GM18508 (cell line): ENCODE data around the gene NOTUM.
"Not testable (repeated sequence)": the region's sequence is repeated elsewhere in the genome, so short reads cannot be mapped to it uniquely, and the experiment has no call there.

Experiments
- ATAC-seq: cut with Tn5 transposase; IDR thresholded peaks from one replicate; pipeline ENCODE4 v1.9.1; 2021; ENCODE audit warnings: moderate number of reproducible peaks; ENCODE audit not compliant: insufficient read depth, unreplicated experiment

NOTUM gene

DNA sequence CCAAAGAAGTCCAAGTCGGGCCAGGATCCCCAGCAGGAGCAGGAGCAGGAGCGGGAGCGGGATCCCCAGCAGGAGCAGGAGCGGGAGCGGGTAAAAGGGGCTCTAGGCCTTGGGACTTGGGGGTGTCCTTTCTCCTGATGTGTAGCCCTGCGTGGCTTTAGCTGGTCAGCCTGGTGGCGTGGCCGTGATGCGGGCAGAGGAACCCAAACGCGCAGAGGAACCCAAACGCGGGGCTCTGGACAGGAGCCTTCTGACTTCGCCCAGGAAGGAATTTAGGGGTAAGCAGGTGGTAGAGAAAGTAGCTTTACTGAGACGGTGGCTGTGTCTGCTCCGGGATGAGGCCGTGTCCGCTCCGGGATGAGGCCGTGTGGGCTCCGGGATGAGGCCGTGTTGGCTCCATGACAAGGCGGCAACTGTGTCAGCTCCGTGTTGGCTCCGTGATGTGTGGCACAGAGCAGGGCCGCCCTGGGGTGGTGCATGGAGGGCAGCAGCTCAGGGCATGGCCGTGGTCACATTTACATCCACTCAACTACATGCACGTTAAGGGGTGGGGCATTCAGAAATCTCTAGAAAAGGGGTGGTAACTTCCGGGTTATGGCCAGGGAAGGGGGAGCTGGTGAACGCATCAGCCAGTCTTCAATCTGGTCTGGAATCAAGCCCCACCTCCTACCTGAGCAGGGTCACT lies 35.9 kb upstream of the NOTUM start:
- no peak for ATAC-seq

DNA sequence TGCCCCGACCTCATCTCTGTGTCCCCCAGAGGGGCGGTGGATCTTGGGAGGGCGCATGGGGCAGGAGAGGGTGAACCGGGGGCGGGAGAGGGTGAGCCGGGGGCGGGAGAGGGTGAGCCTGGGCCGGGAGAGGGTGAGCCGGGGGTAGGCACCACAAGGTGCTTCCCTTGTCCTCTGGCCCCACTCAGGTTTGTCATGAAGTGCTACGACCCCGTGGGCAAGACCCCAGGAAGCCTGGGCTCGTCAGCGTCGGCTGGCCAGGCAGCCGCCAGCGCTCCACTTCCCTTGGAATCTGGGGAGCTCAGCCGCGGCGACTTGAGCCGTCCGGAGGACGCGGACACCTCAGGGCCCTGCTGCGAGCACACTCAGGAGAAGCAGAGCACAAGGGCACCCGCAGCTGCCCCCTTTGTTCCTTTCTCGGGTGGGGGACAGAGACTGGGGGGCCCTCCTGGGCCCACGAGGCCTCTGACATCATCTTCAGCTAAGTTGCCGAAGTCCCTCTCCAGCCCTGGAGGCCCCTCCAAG lies 35.3 kb upstream of the NOTUM start:
- ATAC-seq = no peak

DNA sequence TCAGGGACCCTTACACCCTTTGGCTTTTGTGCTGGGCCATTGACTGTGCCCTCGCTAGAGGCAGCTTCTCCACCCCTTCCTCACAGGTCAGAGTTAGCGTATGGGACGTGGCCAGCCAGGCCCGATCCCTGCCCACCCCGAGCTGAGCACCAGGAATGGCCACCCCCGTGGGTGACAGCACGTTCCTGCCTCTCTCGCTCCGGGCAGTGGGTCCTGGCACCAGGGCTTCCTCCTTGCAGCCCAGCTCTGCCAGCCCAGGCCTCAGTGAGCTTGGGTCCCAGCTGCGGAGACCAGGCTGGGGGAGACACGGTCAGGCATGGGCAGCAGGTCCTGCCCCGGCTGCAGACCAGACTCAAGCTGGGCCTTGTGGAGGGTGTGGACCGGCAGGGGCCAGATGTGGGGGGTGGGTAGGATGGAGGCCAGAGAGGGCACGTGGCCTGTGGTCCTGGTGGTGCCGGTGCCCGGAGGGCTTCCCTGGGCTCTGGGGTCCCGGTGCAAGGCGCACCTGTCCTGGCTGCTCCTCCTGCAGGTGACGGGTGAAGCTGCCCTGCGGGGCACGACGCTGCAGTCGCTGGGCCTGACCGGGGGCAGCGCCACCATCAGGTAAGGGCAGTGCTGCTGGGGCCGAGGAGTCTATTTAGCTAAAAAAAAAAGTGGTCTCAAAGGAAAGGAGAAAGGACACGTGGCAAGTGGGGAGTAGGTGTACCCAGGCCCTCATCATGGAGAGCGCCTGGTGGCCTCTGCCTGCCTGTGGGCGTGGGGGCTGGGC lies 34.7 kb upstream of the NOTUM start:
- ATAC-seq = no peak

DNA sequence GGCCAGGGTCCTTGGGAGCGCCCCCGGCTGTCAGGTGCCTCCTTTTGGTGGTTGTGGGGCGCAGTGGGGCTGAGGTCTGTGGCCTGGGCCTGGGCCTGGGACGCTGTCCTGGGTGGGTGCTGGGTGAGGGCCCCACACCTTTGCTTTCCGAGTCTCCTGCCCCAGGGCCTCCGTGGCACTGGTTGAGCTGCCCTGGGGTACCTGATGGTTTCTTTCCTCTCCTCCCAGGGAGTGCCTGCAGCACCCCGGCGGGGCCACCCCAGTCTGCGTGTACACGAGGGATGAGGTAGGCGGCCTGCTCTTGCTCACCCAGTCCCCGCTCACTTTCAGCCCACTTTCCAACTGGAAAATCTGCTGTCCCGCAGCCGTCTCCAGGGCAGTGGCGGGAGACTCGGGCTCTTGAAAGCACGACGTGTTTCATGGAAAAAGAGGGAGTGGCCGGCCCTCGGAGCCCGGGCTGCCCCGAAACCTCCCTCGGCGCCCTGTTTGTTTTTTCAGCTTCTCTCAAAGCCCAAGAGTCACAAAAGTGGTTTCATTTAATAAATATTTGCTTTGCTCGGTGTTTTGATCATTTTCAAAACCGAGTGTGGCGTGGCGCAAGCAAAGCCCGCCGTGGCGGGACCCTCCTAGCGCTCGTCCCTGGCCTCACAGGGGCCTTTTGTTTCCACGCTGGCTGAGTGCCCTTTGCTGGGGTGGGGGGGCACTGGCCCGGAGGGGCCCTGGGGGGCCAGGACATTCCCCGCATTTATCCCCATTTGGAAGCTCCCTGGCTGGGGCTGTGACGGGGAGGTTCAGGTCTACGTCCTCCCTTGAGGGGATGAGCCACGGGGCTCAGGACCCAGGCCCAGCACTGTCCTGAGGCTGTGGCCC lies 33.8 kb upstream of the NOTUM start:
- ATAC-seq = no peak

DNA sequence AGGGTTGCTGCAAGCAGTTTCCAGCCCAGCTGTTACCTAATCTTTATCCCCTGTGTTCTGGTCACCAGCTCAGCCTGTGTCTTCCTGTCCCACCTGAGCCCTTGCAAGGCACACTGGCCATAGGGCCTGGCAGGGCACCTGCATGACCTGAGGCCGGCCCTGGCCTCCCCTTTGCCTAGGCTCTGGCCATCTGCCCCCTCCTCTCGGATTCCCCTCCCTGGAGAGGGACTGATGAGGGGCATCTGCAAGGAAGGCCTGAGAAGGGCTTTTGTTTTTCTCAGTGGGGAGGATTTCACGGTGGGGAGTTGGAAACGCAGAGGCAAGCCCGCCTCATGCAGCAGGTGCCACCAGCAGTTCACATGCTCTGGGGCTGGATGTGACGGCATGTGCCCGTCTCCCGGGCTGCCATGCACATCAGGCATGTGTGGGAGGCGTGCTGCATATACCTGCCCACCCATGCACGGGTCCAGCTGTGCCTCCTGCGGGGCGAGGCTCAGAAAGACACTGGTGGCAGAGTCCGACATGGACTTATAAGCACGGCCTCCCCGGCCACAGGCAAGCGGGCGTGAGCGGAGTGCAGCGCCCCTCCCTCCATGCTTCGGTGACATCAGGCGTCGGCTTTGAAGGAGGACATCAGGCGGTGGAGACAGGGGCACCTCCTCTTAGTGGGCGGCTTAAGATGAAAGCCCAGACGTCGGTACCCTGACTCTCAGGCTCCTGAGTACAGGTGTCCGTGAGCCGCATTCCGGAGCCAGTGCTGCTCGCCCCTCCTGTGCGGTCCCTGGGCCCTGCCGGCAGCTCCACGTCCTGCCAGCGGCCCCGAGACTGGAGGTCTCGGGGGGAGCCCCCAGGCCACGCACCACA lies 33.0 kb upstream of the NOTUM start:
- ATAC-seq = no peak

DNA sequence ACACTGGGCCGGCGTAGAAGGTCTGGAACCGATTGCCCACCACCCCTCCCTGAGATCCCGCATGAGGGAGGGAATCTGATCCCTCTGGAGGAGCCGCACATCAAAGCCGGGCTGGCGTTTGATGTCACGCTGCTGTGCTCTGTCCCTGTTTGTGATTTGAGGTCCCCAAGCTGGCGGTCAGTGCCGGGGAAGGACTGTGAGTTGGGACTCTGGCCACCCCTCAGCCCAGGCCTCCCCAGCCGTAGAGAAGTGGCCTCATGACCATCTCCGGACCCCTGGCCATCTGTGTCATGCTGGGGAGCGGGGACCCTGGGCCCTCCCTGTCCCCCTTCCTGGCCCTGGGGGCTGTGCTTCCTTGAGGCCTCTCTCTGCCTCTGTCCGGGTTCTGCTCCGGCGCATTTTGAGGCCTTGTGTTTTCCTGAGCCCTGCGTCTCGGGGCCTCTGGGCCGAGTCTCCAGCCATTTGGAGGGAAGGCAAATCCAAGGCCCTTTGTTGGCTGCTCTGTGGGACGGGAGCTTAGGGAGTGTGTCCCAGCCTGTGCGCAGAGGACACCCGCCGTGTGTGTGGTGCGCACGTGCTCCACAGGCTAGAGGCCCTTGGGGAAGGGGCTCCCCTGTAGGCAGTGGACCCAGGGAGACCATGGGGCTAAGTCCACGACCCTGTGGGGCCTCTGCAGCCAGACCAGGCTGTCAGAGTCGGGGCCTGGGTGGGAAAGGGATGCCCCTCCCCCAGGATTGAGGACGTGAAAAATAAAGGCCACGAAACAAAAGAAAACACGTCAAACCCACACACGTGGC lies 31.5 kb upstream of the NOTUM start:
- ATAC-seq = no peak

DNA sequence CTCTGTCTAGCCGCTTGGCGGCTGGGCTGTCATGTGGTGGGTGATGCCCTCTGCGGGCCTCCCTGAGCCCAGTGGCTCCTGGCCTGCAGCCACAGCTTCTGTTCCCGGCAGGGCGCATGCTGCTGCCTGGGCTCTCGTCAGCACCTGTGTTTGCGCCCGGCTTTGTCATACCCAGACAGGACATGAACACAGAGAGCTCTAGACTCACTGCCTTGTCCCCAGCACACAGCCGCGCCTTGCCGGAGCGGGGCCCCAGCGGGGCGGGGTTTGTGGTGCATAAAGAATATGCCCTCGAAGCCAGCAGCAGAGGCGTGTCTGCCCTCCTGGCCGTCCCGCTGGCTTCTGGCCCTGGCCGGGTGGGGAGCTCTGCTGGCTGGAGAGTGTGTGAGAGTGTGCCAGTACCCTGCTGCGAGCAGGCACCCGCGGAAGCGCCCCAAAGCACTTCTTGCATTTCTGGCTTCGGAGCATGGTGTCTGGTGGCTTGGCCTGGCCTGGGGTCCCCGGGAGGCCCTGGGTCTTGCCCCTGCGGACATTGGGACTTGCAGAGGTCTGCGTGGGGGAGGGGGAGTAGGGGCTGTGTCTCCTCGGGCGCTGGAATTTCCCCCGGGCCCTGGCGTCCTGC lies 30.8 kb upstream of the NOTUM start:
- no peak for ATAC-seq

DNA sequence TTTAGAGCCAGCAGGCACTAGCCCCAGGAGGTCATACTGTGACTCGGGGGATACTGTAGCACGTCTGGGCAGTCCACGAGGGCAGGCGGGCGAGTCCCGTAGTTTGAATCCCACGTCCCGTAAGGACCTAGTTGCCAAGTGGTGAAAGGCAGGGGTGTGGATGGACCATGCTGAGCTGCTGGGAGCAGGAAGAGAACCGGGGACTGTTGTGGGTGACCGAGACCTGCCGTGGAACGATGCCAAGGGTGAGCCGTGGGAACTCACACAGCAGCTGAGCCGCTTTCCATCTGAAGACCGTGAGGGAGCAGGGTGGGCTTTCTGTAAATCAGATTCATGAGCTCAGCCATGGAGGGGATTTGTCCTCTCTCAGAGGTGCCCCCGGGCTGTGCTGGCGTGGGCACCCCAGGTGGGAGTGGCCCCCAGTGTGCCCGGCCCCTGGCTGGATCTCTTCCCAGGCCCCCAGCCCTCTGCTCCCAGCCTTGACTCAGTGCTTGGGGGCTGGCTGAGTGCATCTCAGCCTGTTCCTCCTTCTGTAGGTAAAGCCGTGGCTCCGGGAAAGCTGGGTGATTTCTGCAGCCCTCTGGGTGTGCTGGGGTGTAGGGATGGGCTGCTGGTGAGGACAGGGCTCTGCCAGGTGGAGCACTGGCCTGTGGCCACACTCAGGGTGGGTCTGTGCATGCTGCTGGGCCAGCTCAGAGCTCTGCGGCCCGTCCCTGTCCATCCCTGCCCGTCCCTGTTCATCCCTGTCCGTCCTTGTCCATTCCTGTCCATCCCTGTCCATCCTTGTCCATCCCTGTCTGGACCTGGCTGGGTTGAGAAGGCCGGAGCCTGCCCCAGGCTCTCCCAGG lies 30.1 kb upstream of the NOTUM start:
- ATAC-seq = no peak

DNA sequence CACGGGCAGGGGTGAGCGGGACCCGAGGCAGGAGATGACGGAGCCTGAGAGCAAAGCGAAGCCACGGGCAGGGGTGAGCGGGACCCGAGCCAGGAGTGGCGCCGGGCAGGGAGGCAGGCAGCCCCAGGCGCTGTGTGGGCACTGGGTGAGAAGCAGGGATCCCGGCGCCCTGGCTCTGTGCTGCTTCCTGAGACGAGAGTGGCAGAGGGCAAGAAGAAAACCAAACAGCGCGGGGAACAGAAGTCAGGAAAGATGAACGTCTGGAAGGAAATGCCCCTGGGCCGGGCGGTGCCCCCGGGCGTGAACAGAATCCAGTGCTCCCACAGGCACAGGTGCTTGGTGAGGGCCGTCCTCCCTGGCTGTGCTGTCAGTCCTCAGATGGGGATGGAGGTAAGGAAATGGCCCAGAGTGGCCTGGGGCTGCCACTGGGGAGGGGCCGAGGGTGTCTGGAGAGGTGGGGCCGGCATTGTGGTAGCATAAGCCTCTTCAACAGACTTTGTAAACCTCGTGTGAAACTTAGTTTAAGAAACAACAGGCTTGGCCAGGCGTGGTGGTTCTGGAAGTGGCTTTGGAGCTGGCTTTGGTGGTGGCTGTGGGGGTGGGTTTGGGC lies 26.3 kb upstream of the NOTUM start:
- ATAC-seq = no peak

DNA sequence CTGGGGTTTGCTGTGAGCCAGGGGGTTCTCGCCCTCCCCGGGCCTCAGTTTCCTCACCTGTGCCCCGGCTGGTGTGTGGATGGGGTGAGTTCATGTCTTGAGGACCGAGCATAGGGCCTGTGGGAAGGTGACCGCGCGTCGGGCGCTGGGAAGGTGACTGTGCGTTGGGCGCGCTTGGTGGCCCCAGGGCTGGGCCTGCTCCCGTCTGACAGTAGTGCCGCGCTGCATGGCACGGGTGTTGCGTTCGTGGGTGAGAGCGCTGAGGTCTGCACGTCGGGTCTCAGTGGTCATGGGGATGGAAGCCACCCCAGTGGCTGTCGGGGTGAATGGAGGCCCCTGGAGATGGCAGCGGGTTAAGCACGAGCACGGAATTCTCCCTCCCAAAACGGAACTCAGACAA lies 25.6 kb upstream of the NOTUM start:
- ATAC-seq = no peak

DNA sequence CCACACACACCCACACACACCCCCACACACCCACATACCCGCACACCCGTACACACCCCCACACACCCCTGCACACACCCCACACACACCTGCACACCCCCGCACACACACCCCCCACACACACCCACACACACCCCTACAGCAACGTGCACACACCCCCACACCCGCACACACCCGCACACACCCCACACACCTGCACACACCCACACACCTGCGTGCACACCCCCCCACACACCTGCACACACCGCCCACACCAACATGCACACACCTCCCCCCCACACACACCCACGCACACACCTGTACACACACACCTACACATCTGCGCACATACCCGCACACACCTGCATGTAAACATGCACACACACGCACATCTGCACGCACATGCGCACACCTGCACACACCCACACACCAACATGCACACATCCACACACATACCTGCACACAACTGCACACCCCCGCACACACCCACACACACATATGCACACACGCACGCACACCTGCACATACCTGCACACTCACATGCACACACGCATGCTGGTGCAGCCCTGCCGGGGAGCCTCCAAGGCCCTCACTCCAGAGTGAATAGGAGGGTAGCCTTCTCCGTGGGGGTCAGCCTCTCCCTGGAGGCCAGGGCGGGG lies 23.9 kb upstream of the NOTUM start:
- ATAC-seq = no peak

DNA sequence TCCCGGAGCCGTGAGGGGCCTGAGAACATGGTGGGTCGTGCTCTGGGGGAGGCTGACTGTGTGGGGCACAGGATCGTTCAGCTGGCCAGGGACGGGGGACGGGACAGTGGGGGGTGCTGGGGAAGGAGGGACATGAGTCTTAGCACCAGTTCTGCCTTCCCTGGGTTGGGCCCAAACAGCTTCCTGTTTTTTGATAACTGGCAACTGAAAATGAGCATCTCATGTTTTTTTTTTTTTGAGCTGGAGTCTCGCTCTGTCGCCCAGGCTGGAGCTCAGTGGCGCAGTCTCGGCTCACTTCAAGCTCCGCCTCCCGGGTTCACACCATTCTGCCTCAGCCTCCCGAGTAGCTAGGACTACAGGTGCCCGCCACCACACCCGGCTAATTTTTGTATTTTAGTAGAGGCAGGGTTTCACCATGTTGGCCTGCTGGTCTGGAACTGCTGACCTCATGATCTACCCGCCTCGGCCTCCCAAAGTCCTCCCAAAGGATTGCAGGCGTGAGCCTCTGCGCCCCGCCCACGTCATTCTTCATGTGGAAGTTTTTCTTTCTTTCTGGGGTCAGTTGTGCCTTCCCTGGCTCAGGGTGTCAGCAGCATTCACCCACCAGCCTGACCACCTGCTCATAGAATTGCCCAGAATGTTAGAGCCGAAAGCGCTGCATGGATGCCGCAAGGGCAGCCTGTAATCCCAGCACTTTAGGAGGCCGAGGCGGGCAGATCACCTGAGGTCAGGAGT lies 22.8 kb upstream of the NOTUM start:
- no peak for ATAC-seq

DNA sequence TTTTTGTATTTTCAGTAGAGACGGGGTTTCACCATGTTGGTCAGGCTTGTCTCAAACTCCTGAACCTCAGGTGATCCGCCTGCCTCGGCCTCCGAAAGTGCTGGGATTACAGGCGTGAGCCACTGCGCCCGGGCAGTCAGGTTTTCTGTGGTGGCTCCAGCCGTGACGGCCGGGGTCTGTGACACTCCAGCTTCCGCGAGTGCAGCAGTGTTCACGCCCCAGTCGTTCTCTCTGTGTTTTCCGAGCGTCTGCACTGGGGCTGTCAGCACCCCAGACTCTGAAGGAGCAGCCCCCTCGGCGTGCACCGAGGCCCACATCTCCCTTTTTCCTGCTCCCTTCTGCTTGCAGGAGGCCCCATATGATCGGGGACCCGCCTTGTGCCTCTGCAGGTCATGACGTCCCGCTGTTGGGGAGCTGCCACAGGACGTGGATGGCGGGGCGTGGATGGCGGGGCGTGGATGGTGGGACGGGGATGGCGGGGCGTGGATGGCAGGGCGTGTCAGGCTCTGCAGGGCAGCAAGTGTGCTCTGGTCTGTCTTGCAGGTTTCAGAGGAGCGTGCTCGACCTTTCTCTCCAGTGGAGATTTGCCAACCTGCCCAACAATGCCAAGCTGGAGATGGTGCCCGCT lies 22.1 kb upstream of the NOTUM start:
- ATAC-seq = no peak

DNA sequence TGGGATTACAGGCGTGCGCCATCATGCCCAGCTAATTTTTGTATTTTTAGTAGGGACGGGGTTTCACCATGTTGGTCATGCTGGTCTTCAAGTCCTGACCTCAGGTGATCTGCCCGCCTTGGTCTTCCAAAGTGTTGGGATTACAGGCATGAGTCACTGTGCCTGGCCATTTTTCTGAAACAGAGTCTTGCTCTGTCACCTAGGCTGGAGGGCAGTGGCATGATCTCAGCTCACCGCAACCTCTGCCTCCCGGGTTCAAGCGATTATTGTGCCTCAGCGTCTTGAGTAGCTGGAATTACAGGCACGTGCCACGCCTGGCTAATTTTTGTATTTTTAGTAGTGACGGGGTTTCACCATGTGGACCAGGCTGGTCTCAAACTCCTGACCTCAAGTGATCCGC lies 20.5 kb upstream of the NOTUM start:
- not testable (repeated sequence) for ATAC-seq

DNA sequence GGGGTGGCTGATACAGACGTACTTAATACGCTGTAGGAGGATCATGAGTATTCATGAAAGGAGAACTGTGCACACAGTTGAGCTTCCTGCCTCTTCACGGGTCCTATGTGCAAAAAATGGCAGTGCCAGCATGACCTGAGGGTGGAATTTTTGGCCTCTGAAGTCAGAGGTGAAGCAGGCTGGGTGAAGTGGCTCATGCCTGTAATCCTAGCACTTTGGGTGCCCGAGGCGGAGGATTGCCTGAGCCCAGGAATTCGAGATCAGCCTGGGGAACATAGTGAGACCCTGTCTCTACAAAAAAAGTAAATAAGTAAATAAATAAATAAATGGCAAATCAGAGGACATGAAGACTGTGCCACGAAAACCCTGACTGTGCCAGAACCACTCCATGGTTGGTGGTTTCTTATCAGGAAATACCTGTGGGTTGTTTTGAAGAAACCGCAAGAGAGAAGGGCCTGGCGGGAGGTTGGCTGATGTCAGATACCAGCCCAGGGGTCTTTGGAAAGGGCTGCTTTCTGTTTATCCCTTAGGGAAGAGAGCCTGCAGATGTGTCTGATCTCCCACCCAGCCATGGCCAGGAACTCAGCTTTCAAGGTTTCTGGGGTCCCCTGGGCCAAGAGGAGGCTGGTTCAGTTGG lies 19.8 kb upstream of the NOTUM start:
- ATAC-seq = no peak
